PFSK-1 (cell line): ENCODE data around the gene IL20.

Source experiments
- FOXP2 ChIP-seq: optimal IDR thresholded peaks from 2 replicates; pipeline ENCODE3; 2011; ENCODE audit warnings: borderline replicate concordance, control low read depth, inconsistent platforms; ENCODE audit not compliant: insufficient read depth; ENCODE audit errors: extremely low read length, extremely low read depth
- POLR2AphosphoS5 ChIP-seq: IDR thresholded peaks from 2 replicates; pipeline ENCODE4 v1.6.1; 2012; ENCODE audit warnings: low read depth, mild to moderate bottlenecking, control low read depth, low read length, moderate library complexity
- SIN3A ChIP-seq: IDR thresholded peaks from 2 replicates; pipeline ENCODE4 v1.6.1; 2012; ENCODE audit warnings: mild to moderate bottlenecking, low read length, moderate library complexity, borderline replicate concordance; ENCODE audit not compliant: insufficient read depth
- TAF1 ChIP-seq: IDR thresholded peaks from 2 replicates; pipeline ENCODE4 v1.6.1; 2012; ENCODE audit warnings: low read length, control low read depth, borderline replicate concordance; ENCODE audit not compliant: insufficient read depth
- TF ChIP-seq, protein P1 (sequence below), 2 experiments: IDR thresholded peaks; 2 replicates each; pipeline versions ENCODE4 v1.6.1 to v1.8.0; 2011 to 2012; ENCODE audit warnings: low read depth in 2 of 2, low read length in 2 of 2, control low read depth in 1 of 2, inconsistent platforms in 1 of 2, mild to moderate bottlenecking in 1 of 2, moderate library complexity in 1 of 2; ENCODE audit not compliant: insufficient read depth in 1 of 2

IL20 gene

GRCh38 chr1:206842854-206843253 lies 22.6 kb upstream of the IL20 start:
- TF ChIP-seq TAF1: no peak
- TF ChIP-seq, protein P1, sequence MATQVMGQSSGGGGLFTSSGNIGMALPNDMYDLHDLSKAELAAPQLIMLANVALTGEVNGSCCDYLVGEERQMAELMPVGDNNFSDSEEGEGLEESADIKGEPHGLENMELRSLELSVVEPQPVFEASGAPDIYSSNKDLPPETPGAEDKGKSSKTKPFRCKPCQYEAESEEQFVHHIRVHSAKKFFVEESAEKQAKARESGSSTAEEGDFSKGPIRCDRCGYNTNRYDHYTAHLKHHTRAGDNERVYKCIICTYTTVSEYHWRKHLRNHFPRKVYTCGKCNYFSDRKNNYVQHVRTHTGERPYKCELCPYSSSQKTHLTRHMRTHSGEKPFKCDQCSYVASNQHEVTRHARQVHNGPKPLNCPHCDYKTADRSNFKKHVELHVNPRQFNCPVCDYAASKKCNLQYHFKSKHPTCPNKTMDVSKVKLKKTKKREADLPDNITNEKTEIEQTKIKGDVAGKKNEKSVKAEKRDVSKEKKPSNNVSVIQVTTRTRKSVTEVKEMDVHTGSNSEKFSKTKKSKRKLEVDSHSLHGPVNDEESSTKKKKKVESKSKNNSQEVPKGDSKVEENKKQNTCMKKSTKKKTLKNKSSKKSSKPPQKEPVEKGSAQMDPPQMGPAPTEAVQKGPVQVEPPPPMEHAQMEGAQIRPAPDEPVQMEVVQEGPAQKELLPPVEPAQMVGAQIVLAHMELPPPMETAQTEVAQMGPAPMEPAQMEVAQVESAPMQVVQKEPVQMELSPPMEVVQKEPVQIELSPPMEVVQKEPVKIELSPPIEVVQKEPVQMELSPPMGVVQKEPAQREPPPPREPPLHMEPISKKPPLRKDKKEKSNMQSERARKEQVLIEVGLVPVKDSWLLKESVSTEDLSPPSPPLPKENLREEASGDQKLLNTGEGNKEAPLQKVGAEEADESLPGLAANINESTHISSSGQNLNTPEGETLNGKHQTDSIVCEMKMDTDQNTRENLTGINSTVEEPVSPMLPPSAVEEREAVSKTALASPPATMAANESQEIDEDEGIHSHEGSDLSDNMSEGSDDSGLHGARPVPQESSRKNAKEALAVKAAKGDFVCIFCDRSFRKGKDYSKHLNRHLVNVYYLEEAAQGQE (IDR thresholded peaks at IDR 0.05; ENCODE audit: insufficient read depth in 1 of 2, low read depth in 2 of 2, low read length in 2 of 2): no peak
- TF ChIP-seq SIN3A: no peak
- TF ChIP-seq POLR2AphosphoS5: no peak
- TF ChIP-seq FOXP2: no peak

DNA sequence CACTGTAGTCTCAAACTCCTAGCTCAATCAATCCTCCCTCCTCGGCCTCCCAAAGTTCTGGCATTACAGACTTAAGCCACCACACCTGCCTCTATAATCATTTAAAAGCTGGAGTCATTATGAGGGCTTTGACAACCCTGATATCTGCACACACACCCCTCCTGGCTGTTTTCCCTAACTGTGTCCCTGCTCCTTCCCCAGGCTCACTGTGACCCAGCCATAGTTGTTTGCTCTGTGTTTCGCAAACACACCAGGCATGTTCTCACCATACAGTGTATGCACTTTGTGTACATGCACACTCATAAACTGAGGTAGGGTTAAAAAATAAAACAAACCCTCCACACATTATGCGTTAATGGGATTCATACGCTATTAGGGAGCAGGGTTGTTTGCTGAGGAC lies 21.8 kb upstream of the IL20 start:
- TF ChIP-seq FOXP2 (no peak), TAF1 (no peak), POLR2AphosphoS5 (no peak), SIN3A (no peak)
- TF ChIP-seq, protein P1 (IDR thresholded peaks at IDR 0.05; ENCODE audit: insufficient read depth in 1 of 2, low read depth in 2 of 2, low read length in 2 of 2): no peak

DNA sequence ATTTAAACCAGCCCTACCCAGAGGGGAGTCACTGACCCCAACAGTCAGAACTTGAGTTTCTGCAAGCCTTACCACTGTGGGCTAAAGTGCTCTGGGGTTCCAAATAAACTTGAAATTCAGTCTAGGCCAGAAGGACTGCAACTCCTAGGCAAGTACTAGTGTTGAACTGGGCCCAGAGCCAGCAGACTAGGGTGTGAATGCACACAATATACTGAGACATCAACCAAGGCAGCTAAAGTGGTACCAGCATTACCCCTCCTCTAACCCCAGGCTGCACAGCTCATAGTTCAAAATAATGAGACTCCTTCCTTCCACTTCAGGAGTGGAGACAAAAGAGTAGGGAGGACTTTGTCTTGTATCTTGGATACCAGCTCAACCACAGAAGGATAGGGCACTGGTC lies 18.9 kb upstream of the IL20 start:
- TF ChIP-seq POLR2AphosphoS5: no peak
- no peak for TF ChIP-seq TAF1
- no peak for TF ChIP-seq FOXP2
- no peak for TF ChIP-seq SIN3A
- TF ChIP-seq, protein P1 (IDR thresholded peaks at IDR 0.05; ENCODE audit: insufficient read depth in 1 of 2, low read depth in 2 of 2, low read length in 2 of 2): no peak

GRCh38 chr1:206847337-206847834 lies 18.0 kb upstream of the IL20 start:
- TF ChIP-seq TAF1: no peak
- TF ChIP-seq, protein P1 (IDR thresholded peaks at IDR 0.05; ENCODE audit: insufficient read depth in 1 of 2, low read depth in 2 of 2, low read length in 2 of 2): no peak

DNA sequence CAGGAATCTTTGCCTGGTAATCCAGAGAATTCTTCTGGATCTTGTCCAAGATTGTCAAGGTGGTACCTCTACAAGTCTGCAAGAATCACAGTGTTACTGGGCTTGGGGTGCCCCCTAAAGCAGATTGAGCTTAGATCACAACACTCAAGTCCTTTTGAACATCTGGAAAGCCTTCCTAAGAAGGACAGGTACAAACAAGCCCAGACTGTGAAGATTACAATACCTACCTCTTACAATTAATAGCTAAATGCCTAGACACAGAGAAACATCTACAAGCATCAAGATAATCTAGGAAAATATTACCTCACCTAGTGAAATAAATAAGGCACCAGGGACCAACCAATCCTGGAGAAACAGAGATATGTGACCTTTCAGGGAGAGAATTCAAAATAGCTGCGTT lies 17.5 kb upstream of the IL20 start:
- TF ChIP-seq, protein P1 (IDR thresholded peaks at IDR 0.05; ENCODE audit: insufficient read depth in 1 of 2, low read depth in 2 of 2, low read length in 2 of 2): no peak
- TF ChIP-seq SIN3A (no peak), POLR2AphosphoS5 (no peak), FOXP2 (no peak), TAF1 (no peak)
